HG03039 (cell line): ENCODE measurements around the gene ELMO3.
A peak's percentile ranks its signal among the peaks of the same experiment; 100 is the strongest.

Source experiments
- ATAC-seq: cut with Tn5 transposase; IDR thresholded peaks from one replicate; pipeline ENCODE4 v1.9.1; 2021; ENCODE audit warnings: mild to moderate bottlenecking, moderate library complexity; ENCODE audit not compliant: unreplicated experiment

ELMO3 gene

DNA sequence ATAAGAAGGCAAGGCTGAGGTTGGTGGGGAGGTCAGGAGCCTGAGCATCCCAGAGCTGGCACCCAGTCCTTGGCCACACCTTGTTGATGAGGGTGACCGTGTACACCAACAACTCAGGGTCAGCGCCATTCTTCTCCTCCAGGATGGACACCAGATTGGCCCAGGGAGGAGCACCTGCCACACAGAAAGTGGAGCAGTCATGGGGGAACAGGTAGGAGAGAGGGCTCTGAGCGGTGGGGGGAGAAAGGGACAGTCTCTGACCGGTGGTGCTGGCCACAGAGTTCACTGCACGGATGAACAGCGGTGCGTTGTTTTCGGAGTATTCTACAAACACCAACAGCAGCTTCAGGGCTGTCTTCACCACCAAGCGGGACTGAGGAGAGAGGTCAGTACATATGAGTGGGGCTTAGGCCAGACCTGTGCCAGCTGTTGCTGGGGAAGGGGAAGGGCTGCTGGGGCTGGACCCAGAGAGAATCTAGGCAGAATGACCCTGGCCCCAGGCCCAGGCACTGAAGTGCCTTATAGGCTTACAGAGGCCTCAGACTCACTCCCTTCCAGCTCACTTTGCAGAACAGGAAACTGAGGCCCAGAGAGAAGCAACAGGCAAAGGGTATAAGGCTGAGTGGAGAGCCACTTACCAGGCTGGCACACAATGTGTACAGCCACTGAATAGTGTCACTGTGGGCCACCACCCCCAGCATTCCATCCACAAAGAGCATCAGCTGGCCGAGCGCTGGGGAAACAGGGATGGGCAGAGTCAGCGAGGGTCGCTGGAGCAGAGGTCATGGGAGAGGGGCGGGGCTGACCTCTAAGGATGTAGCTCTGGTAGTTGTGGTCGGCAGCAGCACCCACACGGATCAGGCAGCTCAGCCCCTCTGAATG, 38.7 kb downstream of the ELMO3 start:
- ATAC-seq, result no peak

DNA sequence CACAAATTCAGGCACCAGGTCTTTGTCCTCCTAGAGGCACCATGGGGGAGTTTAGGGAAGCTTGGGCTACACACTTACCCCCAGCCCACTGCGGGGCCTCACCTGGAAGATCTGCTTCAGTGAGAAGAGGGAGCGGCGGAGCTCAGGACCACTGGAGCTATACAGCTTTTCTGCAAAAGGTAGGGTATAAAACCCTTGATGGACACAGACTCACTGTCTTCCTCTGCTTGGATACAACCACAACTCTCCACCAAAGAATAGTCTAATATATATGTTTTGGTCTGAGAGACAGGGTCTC, 39.3 kb downstream of the ELMO3 start:
- ATAC-seq, result no peak

DNA sequence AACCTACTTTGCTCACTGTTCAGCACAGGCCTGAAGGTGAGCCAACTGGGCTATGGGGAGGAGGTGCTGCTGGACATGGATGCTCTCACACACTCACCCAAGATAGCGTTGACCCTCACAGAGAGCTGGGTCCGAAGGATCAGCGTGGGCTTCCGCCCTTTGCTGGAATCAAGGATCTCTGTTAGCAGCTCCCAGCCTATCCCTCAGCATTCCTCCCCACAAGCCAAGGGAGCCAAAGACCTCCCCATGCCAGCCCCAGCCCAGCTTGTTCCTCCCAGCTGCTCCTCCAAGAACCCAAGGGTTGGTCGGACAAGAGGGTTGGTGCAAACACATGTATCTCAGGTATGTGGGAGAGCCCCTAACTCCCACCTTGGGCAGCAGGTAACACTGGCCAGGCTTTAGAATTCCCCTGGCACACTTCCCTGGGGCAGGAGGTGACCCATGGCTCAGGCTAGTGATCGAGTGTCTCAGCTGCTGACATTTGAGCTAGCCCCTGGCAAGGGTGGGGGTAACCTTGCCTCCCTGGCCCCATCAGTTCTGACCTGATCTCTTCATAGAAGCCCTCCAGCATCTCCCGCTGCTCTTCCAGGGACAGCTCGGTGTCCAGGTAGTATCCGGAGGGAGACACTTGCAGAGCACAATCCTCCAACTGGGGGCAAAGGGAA, 40.0 kb downstream of the ELMO3 start:
- ATAC-seq, result no peak

DNA sequence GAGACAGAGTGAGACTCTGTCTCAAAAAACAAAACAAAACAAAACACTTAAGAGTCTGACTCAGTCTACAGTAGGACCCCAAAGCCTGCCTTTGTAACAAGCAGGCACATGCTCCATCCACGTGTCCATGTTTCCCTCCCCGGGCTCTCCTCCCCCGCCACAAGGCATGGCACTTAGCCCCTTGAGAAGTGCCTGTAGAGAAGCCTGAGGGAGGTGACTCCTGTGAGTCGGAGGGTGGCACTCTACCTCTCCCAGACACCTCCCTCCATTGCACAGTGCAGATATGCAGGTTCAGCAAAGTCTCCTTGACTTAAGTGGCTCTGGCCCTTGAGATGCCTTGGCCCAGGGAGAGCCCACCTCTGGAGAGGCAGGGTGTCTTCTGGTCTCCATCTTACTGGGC, 41.6 kb downstream of the ELMO3 start:
- ATAC-seq, result no peak

DNA sequence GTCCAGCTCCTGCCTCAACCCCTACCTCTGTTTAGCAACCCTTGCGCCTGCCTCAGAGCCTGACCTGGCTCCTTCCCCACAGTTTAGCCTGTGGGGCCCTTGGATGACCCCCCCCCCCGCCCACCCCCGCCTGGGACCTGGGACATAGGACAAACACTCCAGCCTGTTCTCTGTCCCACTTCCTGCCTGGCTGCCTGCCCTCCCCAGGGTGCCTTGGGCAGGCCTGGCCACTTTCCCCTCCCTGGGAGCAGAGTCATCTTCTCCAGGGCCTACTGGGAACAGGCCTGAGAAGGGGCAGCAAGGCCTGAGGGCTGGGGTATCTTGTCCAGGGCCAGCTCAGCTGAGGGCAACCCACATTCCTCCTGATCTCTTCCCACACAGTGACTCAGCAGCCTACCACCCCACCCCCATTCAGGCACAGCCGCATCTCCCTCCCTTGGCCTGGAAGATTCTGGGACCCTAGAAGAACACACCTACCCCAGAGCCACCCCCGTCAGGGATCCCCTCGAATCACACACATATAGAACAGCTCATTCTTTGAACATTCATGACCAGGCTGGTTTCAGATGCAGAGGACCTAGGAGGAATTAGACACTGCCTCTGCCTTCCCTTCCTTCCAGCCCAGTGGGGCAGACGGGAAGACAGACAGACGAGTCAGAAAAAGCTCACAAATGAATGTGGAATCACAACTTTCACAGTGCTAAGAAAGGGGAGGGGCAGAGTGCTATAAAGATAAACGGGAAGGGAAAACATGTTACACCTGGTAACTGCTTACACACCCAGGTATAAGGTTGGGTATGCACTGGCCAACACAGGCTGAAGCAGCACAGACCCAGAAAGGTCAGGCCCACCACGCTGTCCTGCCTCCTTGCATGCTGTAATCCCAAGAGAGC, 42.3 kb downstream of the ELMO3 start:
- ATAC-seq, result no peak

DNA sequence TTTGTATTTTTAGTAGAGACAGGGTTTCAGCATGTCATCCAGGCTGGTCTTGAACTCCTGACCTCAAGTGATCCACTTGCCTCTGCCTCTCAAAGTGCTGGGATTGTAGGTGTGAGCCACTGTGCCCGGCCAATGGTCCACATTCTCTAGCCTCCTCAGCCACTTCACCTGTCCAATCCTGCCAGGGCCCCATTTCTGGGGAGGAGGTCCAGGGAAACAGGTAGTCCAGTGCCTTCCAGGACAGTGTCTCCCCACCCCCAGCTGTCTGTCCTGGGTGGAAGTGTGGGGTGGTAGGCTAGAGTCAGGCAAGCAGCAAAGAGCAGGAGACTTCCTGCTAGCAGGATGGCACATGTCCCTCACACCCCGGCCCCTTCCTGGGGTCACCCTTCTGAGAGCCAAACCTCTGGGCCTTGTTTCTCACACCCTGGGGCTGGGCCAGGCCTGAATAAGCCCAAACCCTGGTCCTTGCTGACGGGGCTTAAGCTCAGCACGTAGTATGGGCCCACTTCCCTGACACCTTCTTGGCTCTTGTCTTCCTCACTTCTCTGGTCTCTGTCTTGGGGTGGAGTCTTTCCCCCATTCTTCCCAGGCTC, 43.3 kb downstream of the ELMO3 start:
- no peak for ATAC-seq

DNA sequence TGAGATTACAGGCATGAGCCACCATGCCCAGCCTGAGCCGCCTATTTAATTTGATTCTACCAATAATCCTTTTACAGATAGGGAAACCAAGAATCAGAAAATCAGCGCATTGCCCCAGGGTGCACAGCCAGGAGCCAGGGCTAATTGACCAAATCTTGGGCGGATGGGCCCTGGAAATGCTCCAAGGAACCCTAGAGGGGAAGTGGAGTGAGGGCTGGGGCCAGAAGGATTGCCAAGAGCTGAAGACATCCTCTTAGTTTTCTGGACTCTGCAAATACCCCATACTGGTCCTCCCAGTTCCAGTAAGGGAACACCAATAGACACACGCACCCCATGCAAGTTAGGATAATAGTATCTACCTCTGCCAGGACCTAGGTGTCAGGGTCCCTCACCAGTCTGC, 44.5 kb downstream of the ELMO3 start:
- ATAC-seq, result no peak

DNA sequence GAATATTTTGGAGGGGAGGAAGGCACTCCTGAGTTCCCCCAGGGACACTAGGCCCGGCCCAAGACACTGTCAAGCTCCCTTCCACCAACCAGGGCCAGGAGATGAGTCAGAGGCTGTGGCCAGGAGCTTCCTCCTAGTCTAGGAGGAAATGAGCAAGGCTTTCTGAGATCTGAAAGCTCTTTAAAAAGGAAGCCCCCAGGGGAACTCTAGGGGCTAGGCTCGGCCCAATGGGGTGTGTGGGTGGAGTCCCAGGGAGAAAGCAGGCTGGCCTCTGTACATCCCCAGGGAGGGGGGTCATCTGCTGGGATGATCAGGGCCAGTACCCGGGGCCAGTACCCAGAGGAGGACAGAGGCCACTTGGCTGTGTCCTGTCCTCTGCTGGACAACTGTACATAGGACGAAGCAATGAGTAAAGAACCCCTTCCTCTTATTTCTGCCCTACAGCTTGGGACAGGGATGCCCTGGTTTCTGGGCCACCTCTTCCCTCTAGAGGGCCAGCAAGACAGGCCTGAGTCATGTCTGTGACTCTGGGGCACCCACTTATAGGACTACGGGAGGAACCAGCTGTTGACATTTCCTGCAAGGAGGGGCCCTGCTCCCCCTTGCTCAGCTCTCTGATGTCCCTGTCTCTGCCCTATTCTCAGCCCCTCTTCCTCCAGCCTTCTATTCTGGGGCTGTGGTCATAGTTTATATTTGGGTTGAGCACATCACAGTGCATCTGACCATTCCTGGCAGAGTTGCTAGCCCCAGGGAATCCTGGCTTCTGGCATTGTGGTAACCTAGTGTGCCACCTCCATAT, 45.7 kb downstream of the ELMO3 start:
- ATAC-seq, result peak; percentile 35

DNA sequence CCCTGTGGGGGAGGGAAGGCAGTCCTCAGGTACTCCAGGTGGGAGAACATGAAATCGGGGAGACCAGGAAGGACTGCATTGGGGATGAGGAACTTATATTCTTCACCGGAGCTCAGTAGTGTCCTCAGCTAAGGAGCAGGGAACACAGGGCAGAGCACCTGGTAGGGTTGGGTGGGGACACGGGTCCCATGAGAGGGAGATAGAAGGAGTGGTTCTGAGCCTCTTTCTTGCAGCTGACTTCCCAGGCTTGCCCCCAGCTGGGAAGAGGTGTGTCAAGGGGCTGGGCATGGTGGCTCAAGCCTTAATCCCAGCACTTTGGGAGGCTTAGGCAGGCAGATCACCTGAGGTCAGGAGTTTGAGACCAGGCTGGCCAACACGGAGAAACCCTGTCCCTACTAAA, 46.3 kb downstream of the ELMO3 start:
- ATAC-seq, result no peak

DNA sequence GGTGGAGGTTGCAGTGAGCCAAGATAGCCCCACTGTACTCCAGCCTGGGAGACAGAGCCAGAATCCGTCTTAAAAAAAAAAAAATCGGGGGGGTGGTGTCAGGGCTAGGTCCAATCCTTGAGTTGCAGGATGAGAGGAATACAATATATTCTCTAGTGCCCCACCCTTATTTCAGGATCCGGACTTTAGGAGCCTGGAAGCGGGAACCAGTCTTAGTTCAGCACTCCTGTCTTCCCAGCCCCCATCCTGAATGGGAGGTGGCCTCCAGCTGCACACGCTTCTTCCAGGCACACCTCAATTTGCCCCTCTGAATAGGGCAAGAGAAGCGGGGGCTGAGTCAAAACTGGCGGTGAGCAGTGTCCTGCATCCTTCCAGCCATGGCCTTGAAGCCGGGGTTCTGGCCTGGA, 46.7 kb downstream of the ELMO3 start:
- ATAC-seq, result no peak

DNA sequence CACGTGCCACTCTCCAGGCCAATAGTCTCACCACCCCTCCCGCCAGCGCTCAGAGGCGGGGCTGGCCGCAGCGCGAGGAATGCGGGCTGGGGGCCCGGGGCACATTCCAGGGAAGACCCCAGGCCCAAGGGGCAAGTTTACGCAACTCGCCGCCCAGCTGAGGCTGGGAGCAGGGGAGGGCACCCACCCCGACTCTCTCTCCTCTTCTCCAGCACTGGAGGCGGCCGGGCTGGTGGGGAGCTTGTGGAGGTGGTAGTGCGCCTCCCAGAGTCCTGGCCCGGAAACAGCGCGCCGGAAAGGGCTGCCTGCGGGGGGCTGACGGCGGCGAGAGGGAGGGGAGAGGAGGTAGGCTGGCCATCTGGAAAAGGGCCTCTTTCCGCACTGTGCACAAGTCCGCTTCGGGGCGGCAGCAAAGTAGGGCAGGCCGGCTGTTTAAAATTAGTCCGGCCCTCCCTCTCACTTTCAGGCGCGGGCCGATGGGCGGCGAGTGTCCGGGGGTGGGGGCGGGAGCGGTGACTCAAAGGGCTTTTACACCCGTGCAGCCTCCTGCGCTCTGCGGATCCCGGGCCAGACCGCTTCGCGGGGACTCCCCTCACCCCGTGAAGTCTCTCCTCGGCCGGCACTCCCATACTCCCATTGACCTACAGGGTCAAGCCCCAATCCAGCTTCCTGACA, 47.3 kb downstream of the ELMO3 start:
- ATAC-seq, result peak; percentile 9

DNA sequence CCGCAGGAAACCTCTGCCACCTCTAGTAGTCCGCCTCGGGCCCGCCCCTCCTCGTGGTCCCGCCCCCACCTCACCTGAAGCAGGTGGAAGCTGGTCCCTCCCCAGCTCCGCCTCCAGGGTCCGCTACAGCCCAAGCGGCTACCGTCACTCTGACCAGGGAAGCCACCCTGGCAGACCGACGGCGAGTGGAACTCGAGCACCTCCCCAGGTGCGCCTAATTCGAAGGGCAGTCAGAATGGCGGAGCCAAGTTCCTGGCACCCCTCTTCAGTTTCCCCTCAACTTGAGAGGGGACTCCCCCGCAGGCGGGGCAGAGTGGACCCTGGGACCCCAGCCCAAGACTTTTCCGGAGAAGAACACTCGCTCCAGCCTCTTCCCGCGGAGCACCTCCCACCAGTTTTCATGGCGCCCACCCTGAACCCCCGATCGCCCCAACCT, 47.8 kb downstream of the ELMO3 start:
- no peak for ATAC-seq

DNA sequence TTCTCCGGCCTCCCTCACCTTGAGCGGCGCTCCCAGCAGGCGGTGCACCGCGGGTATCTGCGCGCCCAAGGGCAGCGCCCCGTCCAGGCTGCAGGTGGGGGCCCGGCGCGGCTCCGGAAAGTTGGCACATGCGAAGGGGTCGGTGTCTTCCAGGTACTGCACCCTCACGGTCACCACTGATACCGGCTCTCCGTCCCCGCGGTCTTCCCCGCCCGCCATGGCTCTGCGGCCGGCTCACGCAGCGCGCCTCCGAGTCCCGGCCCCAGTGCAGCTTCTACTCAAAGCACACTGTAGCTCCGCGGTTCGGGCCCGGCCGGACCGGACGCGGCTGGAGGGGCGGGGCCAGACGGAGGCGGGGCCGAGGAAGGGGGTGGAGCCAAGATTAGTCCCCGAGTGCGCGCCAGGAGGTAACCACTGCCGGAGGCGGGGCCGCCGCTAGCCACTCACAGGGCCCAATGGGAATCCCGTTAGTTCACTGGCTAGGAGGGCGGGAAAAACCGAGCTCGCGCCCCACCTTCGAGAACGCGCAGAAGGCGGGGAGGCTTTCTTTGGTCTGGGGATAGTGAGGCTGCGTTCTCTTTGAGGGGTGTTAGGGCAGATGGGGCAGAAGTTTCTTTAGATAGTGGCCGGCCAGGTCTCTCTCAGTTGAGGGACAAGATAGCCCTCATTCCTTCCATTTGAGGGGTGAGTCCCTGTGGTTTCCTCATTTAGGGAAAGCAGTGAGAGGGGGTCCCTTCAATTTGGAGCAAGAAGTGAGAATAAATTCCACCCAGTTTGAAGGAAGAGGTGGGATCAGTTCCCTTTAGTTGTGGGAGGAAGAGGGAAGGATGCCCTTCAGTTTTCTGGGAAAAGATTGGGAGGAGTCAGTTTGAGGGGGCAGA, 48.5 kb downstream of the ELMO3 start, which contains the start of gene FHOD1:
TSS of gene FHOD1 (minus strand) at position 290 of the 881 bp plus-strand sequence. CDS start at position 219, 71 bp downstream.
- peak; percentile 46 for ATAC-seq

DNA sequence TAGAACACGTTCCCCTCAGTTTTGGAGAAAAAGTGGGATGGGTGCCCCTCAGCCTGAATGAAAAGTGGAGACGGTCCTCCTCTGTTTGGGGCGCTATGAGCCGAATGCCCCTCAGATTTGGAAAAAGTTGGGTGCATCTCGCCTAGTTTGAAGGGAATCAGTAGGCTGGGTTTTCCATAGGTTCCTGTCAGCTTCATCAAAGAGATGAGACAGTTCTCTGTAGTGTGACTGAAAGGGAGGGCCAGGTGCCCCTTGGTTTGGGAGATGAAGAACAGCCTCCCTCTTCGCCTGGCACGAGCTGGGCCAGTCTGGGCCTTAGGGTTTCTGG, 49.1 kb downstream of the ELMO3 start:
- ATAC-seq, result no peak

DNA sequence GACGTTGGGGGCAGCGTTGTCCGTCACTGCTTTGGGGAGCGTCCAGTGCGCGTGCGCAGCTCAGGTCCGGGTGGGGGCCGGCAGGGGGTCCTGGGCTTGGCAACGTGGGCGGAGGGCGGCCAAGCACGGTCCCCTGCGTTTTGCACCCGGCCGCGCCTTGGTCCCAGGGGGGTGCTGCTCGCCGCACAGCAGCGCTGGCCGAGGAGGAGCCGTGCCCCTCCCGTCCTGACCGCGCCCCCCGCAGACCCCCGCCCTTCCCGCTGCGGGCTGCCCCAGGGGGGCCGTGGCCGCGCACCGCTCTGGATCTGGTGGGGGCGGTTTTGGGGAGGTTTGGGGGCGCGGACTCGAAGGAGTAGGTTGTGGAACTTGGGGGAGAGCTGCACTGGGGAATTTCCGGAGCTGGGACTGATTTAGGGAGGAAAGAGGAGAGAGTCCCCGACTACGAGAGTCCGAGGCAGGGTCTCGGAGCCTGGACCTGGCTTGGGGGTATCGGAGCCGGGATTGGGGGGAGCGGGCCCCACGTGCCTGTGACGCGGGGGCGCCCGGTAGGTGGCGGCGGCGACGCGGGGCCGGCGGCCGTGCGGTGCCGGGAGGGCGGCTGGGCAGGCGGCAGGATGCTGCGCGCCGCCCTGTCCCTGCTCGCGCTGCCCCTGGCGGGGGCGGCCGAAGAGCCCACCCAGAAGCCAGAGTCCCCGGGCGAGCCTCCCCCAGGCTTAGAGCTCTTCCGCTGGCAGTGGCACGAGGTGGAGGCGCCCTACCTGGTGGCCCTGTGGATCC, 49.7 kb downstream of the ELMO3 start, which contains the start of gene SLC9A5:
TSS of gene SLC9A5 (plus strand) at position 579 of the 777 bp plus-strand sequence. CDS start at position 615, 36 bp downstream.
- ATAC-seq, result no peak

DNA sequence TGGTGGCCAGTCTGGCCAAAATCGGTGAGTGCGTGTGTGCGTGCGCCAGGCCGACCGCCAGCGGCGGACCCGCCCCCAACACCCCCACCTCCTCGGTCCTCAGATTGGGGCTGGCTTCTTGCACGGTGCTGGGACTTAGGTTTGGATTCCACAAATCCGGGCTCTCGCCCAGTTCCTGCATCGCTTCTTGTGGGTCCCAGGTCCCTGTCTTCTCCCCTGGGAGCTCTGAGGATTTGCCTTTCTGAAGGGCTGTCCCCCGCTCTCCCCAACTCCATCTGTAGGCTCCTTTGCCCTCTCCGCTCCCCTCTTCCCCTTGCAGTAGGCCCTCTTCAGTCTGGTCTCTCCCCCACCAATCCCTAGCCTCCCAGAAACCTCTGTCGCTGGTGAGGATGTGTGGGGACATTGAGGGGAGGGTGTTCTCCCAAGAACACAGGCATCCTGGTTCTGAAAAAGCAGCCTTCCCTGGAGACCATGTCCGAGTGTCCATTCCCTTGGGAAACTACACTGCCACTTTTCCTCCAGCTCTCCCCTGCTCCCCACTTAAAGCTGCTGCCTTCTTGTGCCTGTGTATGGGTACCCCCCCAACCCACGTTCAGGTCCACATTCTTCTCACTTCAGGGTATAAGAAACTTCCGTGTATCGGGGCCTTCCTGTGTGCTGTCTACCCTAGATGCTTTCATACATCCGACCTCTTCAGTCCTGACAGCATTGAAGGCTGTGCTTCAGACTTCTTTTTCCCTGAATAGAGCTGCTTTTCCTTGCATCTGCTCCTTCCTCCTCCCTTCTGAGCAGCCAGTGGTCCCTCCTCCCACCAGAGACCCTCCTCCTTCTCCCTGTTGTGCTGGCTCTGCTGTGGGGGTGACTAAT, 50.5 kb downstream of the ELMO3 start:
- no peak for ATAC-seq

DNA sequence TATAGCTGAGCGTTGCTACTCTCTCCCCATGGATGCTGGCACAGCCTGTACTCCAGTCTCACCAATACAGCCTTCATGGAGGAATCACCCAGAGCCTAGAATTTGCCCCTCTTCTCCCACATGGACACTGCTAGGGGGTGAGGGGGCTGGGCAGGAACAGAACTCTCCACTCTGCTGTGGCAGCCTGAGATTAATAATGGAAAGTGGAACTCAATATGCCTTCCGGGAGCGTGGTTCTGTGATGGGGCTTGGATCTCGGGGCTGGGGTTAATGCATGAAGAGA, 51.1 kb downstream of the ELMO3 start:
- ATAC-seq, result no peak
